HAP-1 (cell line): ENCODE results near the gene YBX2.
"Not testable (repeated sequence)": the region's sequence is repeated elsewhere in the genome, so short reads cannot be mapped to it uniquely, and the experiment has no call there.

ENCODE experiments used
- DNase-seq, 2 experiments: peaks; one replicate each; pipeline ENCODE4 v3.0.0-alpha.2; 2016 to 2020; ENCODE audit warnings: low spot score in 2 of 2
- H3K27me3 ChIP-seq: fragments of 250-450 bp; sonication (Bioruptor Pico); 2 replicates; pipeline ENCODE4 v1.5.1; 2020; ENCODE audit warnings: low read depth, mild to moderate bottlenecking, moderate library complexity
- H3K36me3 ChIP-seq: fragments of 250-450 bp; sonication (Bioruptor Pico); replicated peaks from 2 replicates; pipeline ENCODE4 v1.5.1; 2020; ENCODE audit warnings: mild to moderate bottlenecking
- H3K4me1 ChIP-seq: fragments of 250-450 bp; sonication (Bioruptor Pico); 2 replicates; pipeline ENCODE4 v1.5.1; 2020; ENCODE audit warnings: mild to moderate bottlenecking
- H3K4me3 ChIP-seq: fragments of 250-450 bp; sonication (Bioruptor Pico); 2 replicates; pipeline ENCODE4 v1.5.1; 2020; ENCODE audit warnings: mild to moderate bottlenecking, moderate library complexity
- H3K9me3 ChIP-seq: fragments of 250-450 bp; sonication (Bioruptor Pico); 2 replicates; pipeline ENCODE4 v1.5.1; 2020; ENCODE audit warnings: mild to moderate bottlenecking, moderate library complexity
- in situ Hi-C: fragments of 300-500 bp; cut with MboI; formaldehyde crosslinking; loops from 3 replicates; pipeline ENCODE4 v1.14.3; 2020; ENCODE audit warnings: low sequenced_read_pairs, inconsistent platforms, mixed read lengths

The YBX2 gene

GRCh38 chr17:7294614-7295153, at the start of gene YBX2:
TSS of gene YBX2 (minus strand) at chr17:7294639. CDS start at chr17:7294500, 139 bp downstream.
- in situ Hi-C loops, result no loop called here
- Histone ChIP-seq H3K27me3 (peaks cover 6% of the 10 kb centered on the region), H3K9me3 (no peaks in the 10 kb centered on the region), H3K36me3 (no peaks in the 10 kb centered on the region), H3K4me3 (peak within 1 kb of the TSS; percentile 14), H3K4me1 (peaks cover 14% of the 10 kb centered on the region)
- DNase-seq, result peak; percentile 84 to 95

DNA sequence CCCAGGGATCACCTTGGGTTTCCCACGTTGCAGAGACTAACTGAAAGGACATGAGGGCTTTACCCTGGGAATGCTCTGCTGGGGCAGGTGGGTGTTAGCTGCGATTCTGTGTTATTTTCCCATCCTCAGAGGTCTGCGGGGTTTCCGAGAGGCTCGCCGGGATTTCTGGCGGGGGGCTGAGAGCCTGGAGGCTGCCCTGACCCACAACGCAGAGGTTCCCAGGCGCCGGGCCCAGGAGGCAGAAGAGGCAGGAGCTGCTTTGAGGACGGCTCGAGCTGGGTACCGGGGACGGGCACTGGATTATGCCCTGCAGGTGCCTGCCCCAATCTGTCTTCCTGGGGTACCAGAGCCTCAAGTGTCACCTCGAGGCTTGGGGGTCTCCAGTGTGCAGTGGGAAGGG, 48.8 kb upstream of the YBX2 start:
- no peak overlapping the region for H3K4me3 ChIP-seq
- in situ Hi-C loops, result no loop called here
- no peak for DNase-seq
- H3K9me3 ChIP-seq, result no peaks in the 10 kb centered on the region
- H3K36me3 ChIP-seq, result no peaks in the 10 kb centered on the region
- no peaks in the 10 kb centered on the region; the same call in 1 of the 2 replicates for H3K27me3 ChIP-seq
- no peaks in the 10 kb centered on the region for H3K4me1 ChIP-seq

DNA sequence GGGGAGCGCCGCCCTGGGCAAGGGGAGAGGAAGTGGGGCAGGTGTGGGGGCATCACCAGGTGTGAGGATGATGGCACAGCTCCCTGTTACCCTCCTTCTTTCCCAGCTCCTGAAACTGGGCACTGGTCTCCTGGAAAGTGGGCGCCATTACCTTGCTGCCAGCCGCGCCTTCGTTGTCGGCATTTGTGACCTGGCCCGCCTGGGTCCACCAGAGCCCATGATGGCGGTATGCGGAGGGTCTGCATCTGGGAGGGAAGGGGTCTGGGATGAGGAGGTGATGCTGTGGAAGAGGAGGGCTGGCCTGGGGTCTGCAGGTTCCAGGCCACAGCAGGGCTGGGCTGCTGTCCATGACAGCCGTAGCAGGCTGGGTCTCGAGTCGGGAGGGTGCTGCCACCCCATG, 47.4 kb upstream of the YBX2 start:
- Histone ChIP-seq H3K4me1 (no peaks in the 10 kb centered on the region), H3K9me3 (no peaks in the 10 kb centered on the region), H3K36me3 (no peaks in the 10 kb centered on the region), H3K27me3 (no peaks in the 10 kb centered on the region; the same call in 1 of the 2 replicates), H3K4me3 (no peak overlapping the region)
- DNase-seq, result no peak
- in situ Hi-C loops, result no loop called here

DNA sequence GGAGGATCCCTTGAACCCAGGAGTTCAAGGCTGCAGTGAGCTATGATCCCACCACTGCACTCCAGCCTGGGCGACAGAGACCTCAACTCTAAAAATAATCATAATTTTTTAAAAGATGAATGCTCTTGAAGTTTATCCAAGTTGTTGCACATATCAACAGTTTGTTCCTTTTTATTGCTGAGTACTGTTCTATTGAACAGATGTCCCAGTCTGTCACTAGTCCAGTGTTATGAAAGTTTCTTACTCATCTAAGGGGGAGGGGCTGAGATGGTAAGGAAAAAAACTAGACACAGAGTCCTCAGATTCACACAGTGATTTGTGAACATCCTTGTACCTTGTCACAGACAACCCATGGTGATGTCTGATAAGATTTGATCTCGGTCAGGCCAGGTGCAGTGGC, 45.7 kb upstream of the YBX2 start:
- no peaks in the 10 kb centered on the region; the same call in 1 of the 2 replicates for H3K27me3 ChIP-seq
- H3K4me1 ChIP-seq, result no peaks in the 10 kb centered on the region
- H3K9me3 ChIP-seq, result no peaks in the 10 kb centered on the region
- H3K4me3 ChIP-seq, result no peak overlapping the region
- H3K36me3 ChIP-seq, result no peaks in the 10 kb centered on the region
- no peak for DNase-seq
- in situ Hi-C loops, result no loop called here

- H3K4me1 ChIP-seq, DNase-seq, H3K36me3 ChIP-seq, H3K4me3 ChIP-seq, in situ Hi-C loops, H3K9me3 ChIP-seq, H3K27me3 ChIP-seq: not testable (repeated sequence)
These were observed 43.2 kb upstream of the YBX2 start for GRCh38 chr17:7337600-7337999.

DNA sequence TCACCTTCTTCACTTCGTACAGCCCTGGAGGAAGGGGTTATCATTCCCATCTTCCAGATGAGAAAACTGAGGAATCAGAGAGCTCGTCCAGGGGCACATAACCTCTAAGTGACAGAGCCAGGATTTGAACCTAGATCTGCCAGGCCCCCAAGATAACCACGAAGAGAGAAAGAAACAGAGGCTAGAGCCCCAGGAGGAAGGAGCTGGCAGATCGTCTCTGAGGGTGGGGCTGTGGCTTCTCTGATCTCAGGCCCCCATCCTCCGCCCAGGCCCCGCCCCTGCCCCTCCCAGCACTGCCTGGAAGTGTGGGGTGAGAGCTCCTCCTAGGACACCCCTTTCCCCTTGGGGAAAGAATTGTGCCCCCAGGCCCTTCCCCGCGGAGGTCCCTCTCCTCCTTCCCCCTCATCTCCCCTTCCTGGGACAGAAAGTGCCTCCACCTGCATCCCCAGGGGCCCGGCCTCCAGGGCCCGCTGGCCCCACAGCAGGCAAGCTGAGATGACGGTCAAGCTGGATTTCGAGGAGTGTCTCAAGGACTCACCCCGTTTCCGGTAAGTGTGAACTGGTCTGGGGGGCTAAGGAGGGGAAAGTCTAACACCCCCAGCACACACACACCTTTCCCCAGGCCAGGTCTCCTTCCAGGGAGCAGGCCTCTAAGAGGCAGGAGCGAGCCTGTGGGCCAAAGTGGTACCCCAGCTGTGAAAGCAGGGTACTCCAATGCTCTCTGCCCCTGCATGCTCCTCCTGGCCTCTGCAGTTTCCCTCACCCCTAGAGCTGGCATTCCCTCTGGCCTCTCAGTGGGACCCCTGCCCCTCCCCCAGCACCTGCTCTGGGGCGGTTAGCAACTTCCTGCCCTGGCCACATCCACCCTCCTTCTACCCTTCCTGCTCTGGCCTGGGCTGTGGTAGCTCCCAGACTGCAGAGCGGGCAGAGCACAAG, 42.1 kb upstream of the YBX2 start, which contains the start of gene ACAP1:
Gene ACAP1 (plus strand): TSS at position 290 of the 936 bp plus-strand sequence. CDS start 206 bp downstream, at position 496.
- in situ Hi-C loops, result no loop called here
- H3K27me3 ChIP-seq, result no peaks in the 10 kb centered on the region; the same call in 1 of the 2 replicates
- H3K4me3 ChIP-seq, result no peak within 1 kb of the TSS
- H3K36me3 ChIP-seq, result no peaks in the 10 kb centered on the region
- no peaks in the 10 kb centered on the region for H3K4me1 ChIP-seq
- no peaks in the 10 kb centered on the region for H3K9me3 ChIP-seq
- DNase-seq, result no peak

GRCh38 chr17:7335765-7336164, 41.3 kb upstream of the YBX2 start:
- H3K4me3 ChIP-seq, result not testable (repeated sequence)

GRCh38 chr17:7334938-7335538, 40.6 kb upstream of the YBX2 start:
- Histone ChIP-seq H3K9me3 (no peaks in the 10 kb centered on the region), H3K4me3 (no peak overlapping the region), H3K4me1 (peaks cover 4% of the 10 kb centered on the region; the same call in 1 of the 2 replicates), H3K36me3 (no peaks in the 10 kb centered on the region), H3K27me3 (no peaks in the 10 kb centered on the region)
- DNase-seq, result no peak
- in situ Hi-C loops, result no loop called here

More at GRCh38 chr17:7335765-7336164, 41.3 kb upstream of the YBX2 start:
- DNase-seq, H3K9me3 ChIP-seq, in situ Hi-C loops, H3K4me1 ChIP-seq, H3K27me3 ChIP-seq, H3K36me3 ChIP-seq: not testable (repeated sequence)

DNA sequence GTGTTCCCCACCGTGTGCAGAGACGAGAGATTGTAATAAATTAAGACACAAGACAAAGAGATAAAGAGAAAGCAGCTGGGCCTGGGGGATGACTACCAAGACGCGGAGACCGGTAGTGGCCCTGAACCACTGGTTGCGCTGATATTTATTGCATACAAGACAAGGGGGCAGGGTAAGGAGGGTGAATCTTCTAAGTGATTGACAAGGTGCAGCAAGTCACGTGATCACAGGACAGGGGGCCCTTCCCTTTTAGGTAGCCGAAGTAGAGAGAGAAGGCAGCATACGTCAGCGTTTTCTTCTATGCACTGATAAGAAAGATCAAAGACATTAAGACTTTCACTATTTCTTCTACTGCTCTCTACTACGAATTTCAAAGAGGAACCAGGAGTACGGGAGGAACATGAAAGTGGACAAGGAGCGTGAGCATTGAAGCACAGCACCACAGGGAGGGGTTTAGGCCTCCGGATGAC, 38.2 kb upstream of the YBX2 start:
- H3K36me3 ChIP-seq, result not testable (repeated sequence)

GRCh38 chr17:7332111-7332510, 37.7 kb upstream of the YBX2 start:
- in situ Hi-C loops, result no loop called here
- Histone ChIP-seq H3K27me3 (no peaks in the 10 kb centered on the region), H3K4me3 (no peak overlapping the region), H3K4me1 (peaks cover 10% of the 10 kb centered on the region), H3K36me3 (no peaks in the 10 kb centered on the region), H3K9me3 (no peaks in the 10 kb centered on the region)
- no peak for DNase-seq

More for the DNA sequence above, 38.2 kb upstream of the YBX2 start:
- DNase-seq, in situ Hi-C loops, H3K9me3 ChIP-seq, H3K27me3 ChIP-seq, H3K4me3 ChIP-seq: not testable (repeated sequence)
- peaks cover 10% of the 10 kb centered on the region for H3K4me1 ChIP-seq

GRCh38 chr17:7330638-7331015, 36.2 kb upstream of the YBX2 start:
- peak overlapping the region; percentile 89 for H3K4me3 ChIP-seq
- no peak for DNase-seq
- in situ Hi-C loops, result no loop called here
- H3K27me3 ChIP-seq, result no peaks in the 10 kb centered on the region
- peaks cover 10% of the 10 kb centered on the region for H3K4me1 ChIP-seq
- H3K36me3 ChIP-seq, result peaks cover 13% of the 10 kb centered on the region
- no peaks in the 10 kb centered on the region for H3K9me3 ChIP-seq

GRCh38 chr17:7329997-7330637, 35.7 kb upstream of the YBX2 start:
- Histone ChIP-seq H3K4me1 (peaks cover 10% of the 10 kb centered on the region), H3K4me3 (peak overlapping the region; percentile 89), H3K9me3 (no peaks in the 10 kb centered on the region), H3K36me3 (peaks cover 17% of the 10 kb centered on the region), H3K27me3 (no peaks in the 10 kb centered on the region)
- peak; percentile 79 to 92 for DNase-seq
- in situ Hi-C loops, result no loop called here

DNA sequence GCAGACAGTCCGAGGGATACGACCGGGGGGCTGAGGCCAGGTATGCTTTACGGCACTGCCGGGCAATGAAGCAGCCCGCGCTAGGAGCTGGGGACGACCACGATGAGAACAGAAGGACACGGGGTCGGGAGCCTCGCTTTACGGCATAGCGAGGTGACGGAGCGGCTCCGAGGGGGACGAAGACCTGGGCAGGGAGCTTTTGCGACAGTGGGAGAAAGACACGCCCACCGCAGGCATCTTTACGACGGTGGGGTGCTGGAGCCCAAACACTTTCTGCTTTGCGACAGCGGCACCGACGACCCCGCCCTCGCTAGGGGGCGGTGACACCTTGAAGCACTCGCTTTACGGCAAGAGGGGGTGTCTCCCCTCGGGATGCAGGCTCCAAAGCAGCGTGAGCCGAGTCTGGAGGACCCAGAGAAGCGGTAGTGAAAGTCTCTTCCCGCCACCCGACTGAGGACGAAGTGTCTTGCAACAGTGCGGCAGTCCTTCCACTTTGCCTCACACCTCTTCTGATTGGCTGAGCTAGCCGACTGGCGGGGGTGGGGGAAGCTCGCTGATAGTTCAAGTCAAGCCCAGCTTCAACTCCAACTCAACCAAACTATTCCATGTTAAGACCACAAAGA, 35.0 kb upstream of the YBX2 start:
- peak; percentile 97 to 99 for DNase-seq
- Histone ChIP-seq H3K9me3 (no peaks in the 10 kb centered on the region), H3K4me3 (peak overlapping the region; percentile 89), H3K27me3 (no peaks in the 10 kb centered on the region), H3K4me1 (peaks cover 10% of the 10 kb centered on the region), H3K36me3 (peaks cover 19% of the 10 kb centered on the region)
- in situ Hi-C loops, result no loop called here
